Measurements from ENCODE around the gene PDE4D.

GRCh38 chr5:59698207-59699178, 195.0 kb downstream of the PDE4D start:
- TF ChIP-seq CTCF (conservative IDR thresholded peaks at IDR 0.05 in 1 of 2, IDR thresholded peaks at IDR 0.05 in 1 of 2; ENCODE audit: extremely low read depth in 1 of 2, insufficient read depth in 1 of 2, low read depth in 1 of 2, low read length in 2 of 2) (no peak), EZH2 (IDR thresholded peaks at IDR 0.05; ENCODE audit: borderline replicate concordance, low read length) (no peak)
